Astrocyte (in vitro differentiated cells and primary cell): ENCODE measurements around the gene PAAF1. TPM values are rescaled to one million over a fixed set of nuclear protein-coding genes. Genes with fewer than 3 reads are reported as not detected.

Source experiments
- DNase-seq: peaks from one replicate; pipeline ENCODE4 v3.0.0-alpha.2; 2010; ENCODE audit warnings: low read depth
- FAIRE-seq: peaks from 2 replicates; lab custom pipeline; 2011; peaks lifted over from hg19 to GRCh38; lab: Jason Lieb, UNC
- H2AFZ ChIP-seq: 2 replicates; pipeline ENCODE4 v1.6.0; 2012; ENCODE audit warnings: low read depth, low read length, inconsistent platforms
- H3K27ac ChIP-seq: 2 replicates; pipeline ENCODE4 v1.5.1; 2011; ENCODE audit warnings: low read depth, low read length, inconsistent platforms
- H3K27me3 ChIP-seq: 2 replicates; pipeline ENCODE4 v1.6.0; 2011; ENCODE audit warnings: low read length, inconsistent platforms; ENCODE audit not compliant: insufficient read depth
- H3K36me3 ChIP-seq: 2 replicates; pipeline ENCODE4 v1.5.1; 2011; ENCODE audit warnings: low read length, inconsistent platforms; ENCODE audit not compliant: insufficient read depth
- H3K4me1 ChIP-seq: 2 replicates; pipeline ENCODE4 v1.5.1; 2011; ENCODE audit warnings: low read length, inconsistent platforms; ENCODE audit not compliant: insufficient read depth
- H3K4me2 ChIP-seq: 2 replicates; pipeline ENCODE4 v1.6.0; 2012; ENCODE audit warnings: low read length, inconsistent platforms
- H3K4me3 ChIP-seq: 2 replicates; pipeline ENCODE4 v1.5.1; 2011; ENCODE audit warnings: low read depth, mild to moderate bottlenecking, low read length, inconsistent platforms; ENCODE audit not compliant: insufficient read depth
- H3K79me2 ChIP-seq: 2 replicates; pipeline ENCODE4 v1.6.0; 2012; ENCODE audit warnings: mild to moderate bottlenecking, low read length, inconsistent platforms; ENCODE audit not compliant: insufficient read depth
- H3K9ac ChIP-seq: 2 replicates; pipeline ENCODE4 v1.6.0; 2012; ENCODE audit warnings: mild to moderate bottlenecking, low read length, inconsistent platforms
- H3K9me3 ChIP-seq: 2 replicates; pipeline ENCODE4 v1.5.1; 2012; ENCODE audit warnings: low read depth, mild to moderate bottlenecking, low read length, inconsistent platforms; ENCODE audit not compliant: insufficient read depth
- H4K20me1 ChIP-seq: 2 replicates; pipeline ENCODE4 v1.6.0; 2012; ENCODE audit warnings: low read length, inconsistent platforms; ENCODE audit not compliant: insufficient read depth
- H3K27ac Mint-ChIP-seq: one replicate; pipeline ENCODE4 v1.8.0; 2021; ENCODE audit warnings: mild to moderate bottlenecking, mixed read lengths; ENCODE audit not compliant: unreplicated experiment
- H3K27me3 Mint-ChIP-seq: one replicate; pipeline ENCODE4 v1.8.0; 2021; ENCODE audit warnings: low read depth, mixed read lengths; ENCODE audit not compliant: unreplicated experiment
- H3K36me3 Mint-ChIP-seq: one replicate; pipeline ENCODE4 v1.8.0; 2021; ENCODE audit warnings: low read depth, mixed read lengths; ENCODE audit not compliant: unreplicated experiment
- H3K4me1 Mint-ChIP-seq: one replicate; pipeline ENCODE4 v1.8.0; 2021; ENCODE audit warnings: low read depth, mixed read lengths; ENCODE audit not compliant: unreplicated experiment
- H3K4me3 Mint-ChIP-seq: one replicate; pipeline ENCODE4 v1.8.0; 2021; ENCODE audit warnings: mild to moderate bottlenecking, moderate library complexity, mixed read lengths; ENCODE audit not compliant: unreplicated experiment
- H3K9me3 Mint-ChIP-seq: one replicate; pipeline ENCODE4 v1.8.0; 2021; ENCODE audit warnings: mild to moderate bottlenecking, mixed read lengths; ENCODE audit not compliant: unreplicated experiment
- CTCF ChIP-seq: IDR thresholded peaks from 2 replicates; pipeline ENCODE4 v1.5.1; 2011; ENCODE audit warnings: low read depth, mild to moderate bottlenecking, inconsistent platforms, low read length, moderate library complexity; ENCODE audit not compliant: insufficient read depth
- EZH2 ChIP-seq: IDR thresholded peaks from 2 replicates; pipeline ENCODE4 v1.6.1; 2012; ENCODE audit warnings: mild to moderate bottlenecking, low read length, inconsistent platforms; ENCODE audit not compliant: insufficient read depth
- total RNA-seq: library from RNA; stranded (reverse); gene quantifications from 2 replicates; pipeline ENCODE4 v1.2.1, GENCODE V29; 2021

The PAAF1 gene
- total RNA-seq, 1 donor from 2014 or later = 14.2 TPM

- Histone ChIP-seq H3K27me3 (no peaks in the 10 kb centered on the region), H3K79me2 (no peaks in the 10 kb centered on the region), H3K4me2 (no peak overlapping the region), H2AFZ (no peak overlapping the region), H3K4me3 (no peak overlapping the region), H3K27ac (no peak overlapping the region), H3K4me1 (peaks cover 10% of the 10 kb centered on the region), H4K20me1 (peaks cover 4% of the 10 kb centered on the region), H3K9ac (no peak overlapping the region), H3K36me3 (peaks cover 2% of the 10 kb centered on the region), H3K9me3 (no peaks in the 10 kb centered on the region)
- peak overlapping the region; percentile 74 for H3K4me3 Mint-ChIP-seq
- no peaks in the 10 kb centered on the region for H3K9me3 Mint-ChIP-seq
- FAIRE-seq (no peak), DNase-seq (peak; percentile 10)
- H3K27ac Mint-ChIP-seq = no peak overlapping the region
- no peak for TF ChIP-seq CTCF
- TF ChIP-seq EZH2 = no peak
- H3K36me3 Mint-ChIP-seq = peaks cover 39% of the 10 kb centered on the region
- H3K27me3 Mint-ChIP-seq = no peaks in the 10 kb centered on the region
- peaks cover 29% of the 10 kb centered on the region for H3K4me1 Mint-ChIP-seq
Observed at GRCh38 chr11:73978576-73979086, 101.8 kb downstream of the PAAF1 start.

GRCh38 chr11:73980001-73980961 is 103.5 kb downstream of the PAAF1 start:
- TF ChIP-seq CTCF (no peak), EZH2 (no peak)
- FAIRE-seq = no peak
- Mint-ChIP-seq H3K36me3 (peaks cover 32% of the 10 kb centered on the region), H3K27ac (peak overlapping the region; percentile 66), H3K27me3 (no peaks in the 10 kb centered on the region), H3K4me3 (peak overlapping the region; percentile 85), H3K9me3 (no peaks in the 10 kb centered on the region), H3K4me1 (peaks cover 25% of the 10 kb centered on the region)
- Histone ChIP-seq H2AFZ (no peak overlapping the region), H3K27me3 (no peaks in the 10 kb centered on the region), H3K4me1 (peaks cover 12% of the 10 kb centered on the region), H4K20me1 (peaks cover 4% of the 10 kb centered on the region), H3K27ac (no peak overlapping the region), H3K79me2 (no peaks in the 10 kb centered on the region), H3K4me2 (no peak overlapping the region), H3K9me3 (no peaks in the 10 kb centered on the region), H3K4me3 (no peak overlapping the region), H3K36me3 (peaks cover 2% of the 10 kb centered on the region), H3K9ac (no peak overlapping the region)
- no peak for DNase-seq

Other genes starting within 250 kb of the PAAF1 start
- 4.5 and 5.8 TPM in 2 replicates for gene PLEKHB1, start 230.4 kb upstream of the PAAF1 start, total RNA-seq
- gene RAB6A, start 115.9 kb upstream of the PAAF1 start, total RNA-seq = 185 and 200 TPM in 2 replicates
- gene MRPL48, start 89.1 kb upstream of the PAAF1 start, total RNA-seq = 23.8 and 24.6 TPM in 2 replicates
- 55.9 and 59.0 TPM in 2 replicates for gene COA4, start 153 bp upstream of the PAAF1 start, total RNA-seq
- 1.2 and 1.3 TPM in 2 replicates for gene DNAJB13, start 74.0 kb downstream of the PAAF1 start, total RNA-seq
- gene UCP2, start 105.8 kb downstream of the PAAF1 start, total RNA-seq = 57.9 and 83.0 TPM in 2 replicates
- gene UCP3, start 132.1 kb downstream of the PAAF1 start, total RNA-seq = 0.65 and 2.0 TPM in 2 replicates